Measurements from ENCODE around the gene CENPN.

CENPN gene, protein sequence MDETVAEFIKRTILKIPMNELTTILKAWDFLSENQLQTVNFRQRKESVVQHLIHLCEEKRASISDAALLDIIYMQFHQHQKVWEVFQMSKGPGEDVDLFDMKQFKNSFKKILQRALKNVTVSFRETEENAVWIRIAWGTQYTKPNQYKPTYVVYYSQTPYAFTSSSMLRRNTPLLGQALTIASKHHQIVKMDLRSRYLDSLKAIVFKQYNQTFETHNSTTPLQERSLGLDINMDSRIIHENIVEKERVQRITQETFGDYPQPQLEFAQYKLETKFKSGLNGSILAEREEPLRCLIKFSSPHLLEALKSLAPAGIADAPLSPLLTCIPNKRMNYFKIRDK

DNA sequence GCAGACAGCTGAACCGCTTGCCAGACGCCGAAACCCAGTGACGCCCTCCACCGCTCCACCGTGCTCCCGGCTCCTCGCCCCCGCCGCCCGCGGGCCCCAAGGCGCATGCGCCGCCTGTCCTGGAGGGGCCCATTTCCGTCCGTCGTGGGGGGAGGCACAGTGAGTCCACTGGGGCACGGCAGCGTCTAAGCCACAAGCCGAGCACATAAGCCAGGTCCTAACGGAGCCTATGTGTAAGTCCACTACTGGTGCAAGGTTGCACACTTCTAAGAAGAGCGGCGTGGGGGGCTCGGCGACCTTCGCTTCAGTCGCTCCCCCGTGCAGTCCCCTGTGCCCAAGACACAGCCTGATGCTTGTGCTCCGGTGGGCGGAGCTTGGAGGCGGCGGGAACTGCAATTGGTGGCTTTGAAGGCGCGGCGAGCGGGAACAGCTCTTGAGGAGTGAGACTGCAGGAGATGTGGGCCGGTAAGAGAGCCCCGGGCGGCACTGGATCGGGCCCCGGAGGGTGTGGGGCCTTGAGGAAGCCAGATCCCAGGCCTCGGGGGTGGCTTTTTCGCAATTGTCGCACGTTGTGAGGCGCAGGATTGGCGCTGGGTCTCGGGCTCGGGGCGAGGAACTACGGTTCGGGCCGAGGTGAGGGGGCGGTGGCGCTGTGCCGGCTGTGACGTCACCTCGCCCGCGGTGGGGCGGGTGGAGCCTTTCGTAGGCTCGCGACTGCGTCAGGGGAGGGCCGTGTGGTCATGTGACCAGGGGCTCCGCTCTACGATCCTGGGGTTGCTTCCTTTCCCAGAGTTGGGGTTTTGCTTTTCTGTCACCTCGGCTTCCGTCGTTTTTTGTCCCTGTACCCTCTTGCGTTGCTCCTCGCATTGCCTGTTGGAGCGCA lies at the start of gene CENPN, which contains the start of gene CMC2:
Gene CENPN (plus strand): TSS at position 402 of the 883 bp plus-strand sequence. CDS start 4,726 bp downstream, outside the sequence.
Gene CMC2 (minus strand): TSS at position 73 of the 883 bp plus-strand sequence. CDS start 9,491 bp downstream, outside the sequence.
- peak; percentile 90 to 94 for DNase-seq

DNA sequence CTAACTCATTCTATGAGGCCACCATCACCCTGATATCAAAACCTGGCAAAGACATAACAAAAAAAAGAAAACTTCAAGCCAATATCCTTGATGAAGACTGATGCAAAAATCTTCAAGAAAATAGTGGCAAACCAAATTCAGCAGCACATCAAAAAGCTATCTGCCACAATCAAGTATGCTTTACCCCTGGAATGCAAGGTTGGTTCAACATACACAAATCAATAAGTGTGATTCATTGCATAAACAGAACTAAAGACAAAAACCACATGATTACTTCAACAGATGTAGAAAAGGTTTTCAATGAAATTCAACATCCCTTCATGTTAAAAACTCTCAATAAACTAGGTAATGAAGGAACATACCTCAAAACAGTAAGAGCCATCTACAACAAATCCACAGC lies 48.7 kb upstream of the CENPN start:
- no peak for DNase-seq

DNA sequence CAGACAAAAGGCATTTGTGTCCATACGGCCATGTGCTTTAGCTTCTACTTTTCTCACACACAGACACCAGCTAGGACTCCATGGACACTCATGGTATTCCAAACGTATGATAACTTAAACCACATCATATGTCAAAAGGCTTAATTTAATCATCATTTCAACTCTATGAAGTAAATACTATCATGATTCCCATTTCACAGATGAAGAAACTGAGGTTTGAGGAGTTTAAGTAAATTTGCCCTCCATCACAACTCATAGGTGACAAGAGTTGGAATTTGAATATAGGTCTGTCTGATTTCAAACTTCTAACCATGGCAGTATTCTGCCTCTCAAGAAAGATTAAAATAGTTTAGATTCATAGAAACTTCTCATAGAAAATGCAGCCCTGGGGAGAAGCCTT lies 44.1 kb upstream of the CENPN start:
- no peak for DNase-seq

DNA sequence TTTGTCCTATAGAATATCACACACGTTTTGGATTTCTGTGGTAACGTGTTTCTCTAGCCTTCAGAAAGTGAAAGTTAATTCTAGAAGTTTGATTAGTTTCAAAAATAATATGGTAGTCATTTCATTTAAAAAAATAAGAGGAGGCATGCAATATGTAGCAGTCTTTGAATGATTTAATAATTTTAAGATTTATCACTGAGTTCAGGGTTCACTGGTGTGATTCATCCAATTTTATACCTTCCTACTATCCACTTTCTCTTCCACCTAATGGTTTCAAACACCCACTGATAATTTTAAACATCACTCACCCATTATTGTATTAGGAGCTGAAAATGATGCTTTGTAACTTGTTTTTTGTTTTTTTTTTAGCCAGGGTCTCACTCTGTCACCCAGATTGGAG lies 42.7 kb upstream of the CENPN start:
- no peak for DNase-seq

DNA sequence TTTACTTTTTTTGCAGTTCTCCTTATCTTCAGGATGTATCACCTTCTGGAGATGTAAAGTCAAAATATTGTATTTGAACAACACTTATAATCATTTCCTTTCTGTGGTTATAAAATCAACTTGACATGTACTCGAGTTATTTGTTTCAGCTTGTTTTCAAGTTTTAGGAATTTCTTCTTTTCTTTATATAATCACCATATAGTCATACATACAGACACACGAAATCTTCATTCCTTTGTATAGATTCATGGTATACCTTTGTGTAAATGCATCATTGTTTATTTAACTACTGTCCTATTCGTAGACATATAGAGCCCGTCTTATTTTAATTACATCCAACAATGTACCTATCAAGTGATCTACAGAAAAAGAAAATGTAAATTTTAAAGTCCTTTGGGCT lies 40.4 kb upstream of the CENPN start:
- DNase-seq = no peak

DNA sequence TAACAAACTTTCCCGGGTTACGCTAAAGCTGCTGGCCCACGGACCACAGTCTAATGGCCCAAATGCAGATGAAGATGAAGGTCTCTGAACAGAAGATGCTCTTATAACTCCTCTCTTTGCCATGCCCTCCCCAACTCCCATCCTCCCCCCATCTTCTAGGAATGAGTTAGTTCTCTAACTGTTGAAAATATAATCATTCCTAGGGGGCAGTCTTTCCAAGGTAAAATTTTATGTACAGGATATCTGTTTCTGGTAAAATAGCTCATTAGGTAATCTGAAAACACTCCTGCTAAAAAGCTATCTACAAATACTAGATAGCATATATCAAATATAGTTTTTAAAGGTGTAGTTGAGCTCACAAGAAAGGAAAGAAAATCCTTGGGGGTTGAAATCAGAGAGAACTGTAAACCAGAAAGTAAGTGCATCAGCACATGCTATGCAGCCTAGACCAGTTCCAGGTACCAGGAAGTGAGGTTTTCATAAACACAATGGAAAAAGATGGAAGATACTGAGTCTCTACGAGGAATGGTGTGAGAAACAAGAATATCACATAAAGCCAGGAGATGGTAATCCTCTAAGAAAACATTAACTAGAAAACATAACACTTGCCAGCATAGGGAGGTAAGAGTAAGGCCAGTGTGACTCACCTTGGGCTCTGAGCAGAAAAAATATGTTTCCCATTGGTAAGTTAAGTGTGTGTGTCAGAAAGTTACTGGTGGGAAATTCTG lies 38.5 kb upstream of the CENPN start:
- no peak for DNase-seq

DNA sequence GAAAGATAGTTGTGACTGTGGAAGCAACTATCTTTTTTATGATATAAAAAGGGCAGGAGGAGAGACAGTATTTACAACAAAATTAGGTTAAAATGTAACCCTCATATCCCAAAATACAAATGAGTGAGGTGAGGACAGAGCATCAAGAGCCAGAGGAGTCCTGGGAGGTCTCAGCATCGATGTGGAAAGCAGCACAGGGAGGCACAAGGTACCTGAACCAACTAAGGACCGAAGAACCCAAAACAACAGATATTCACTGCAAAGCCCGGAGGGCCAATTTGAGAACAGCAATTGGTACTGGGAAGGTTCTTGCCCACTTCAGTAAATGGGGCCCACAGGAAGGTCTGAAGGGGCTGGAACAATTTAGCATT lies 37.9 kb upstream of the CENPN start:
- DNase-seq = no peak

DNA sequence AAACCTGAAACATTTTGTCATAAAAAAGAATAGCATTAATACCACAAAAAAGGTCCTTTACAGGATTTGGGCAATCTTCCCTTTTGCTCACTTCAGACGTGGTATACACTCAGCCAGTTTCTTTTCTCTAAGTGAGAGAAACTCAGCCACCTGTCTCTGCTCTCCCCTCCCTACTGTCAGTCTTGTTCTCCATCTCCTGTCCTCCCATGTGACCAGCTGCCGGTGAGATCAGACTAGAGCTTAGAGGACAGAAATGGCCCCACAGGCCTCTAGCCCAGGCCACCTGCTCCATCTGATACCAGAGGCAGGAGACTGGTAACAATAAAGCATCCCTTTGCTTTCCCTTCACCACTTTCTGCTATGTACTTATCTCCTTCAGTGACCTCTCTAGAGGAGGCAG lies 35.2 kb upstream of the CENPN start:
- DNase-seq = no peak

DNA sequence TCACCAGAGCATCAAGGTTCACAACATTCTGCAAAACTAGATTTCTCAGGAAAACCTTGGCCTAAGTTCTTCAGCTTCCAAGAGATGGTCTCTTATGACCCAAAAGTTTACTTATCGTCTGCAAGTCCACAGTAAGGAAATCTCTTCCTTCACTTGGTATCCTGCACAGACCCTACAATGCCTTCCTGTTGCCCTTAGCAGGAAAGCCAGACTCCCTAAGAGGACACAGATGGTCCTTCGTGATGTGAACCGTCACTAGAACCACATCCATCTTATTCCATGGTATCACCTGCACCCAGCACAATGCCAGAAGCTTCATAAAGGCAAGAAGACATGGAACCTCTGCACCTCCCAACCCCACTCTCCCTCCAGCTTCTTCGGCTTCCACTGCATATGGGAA lies 34.4 kb upstream of the CENPN start:
- no peak for DNase-seq

DNA sequence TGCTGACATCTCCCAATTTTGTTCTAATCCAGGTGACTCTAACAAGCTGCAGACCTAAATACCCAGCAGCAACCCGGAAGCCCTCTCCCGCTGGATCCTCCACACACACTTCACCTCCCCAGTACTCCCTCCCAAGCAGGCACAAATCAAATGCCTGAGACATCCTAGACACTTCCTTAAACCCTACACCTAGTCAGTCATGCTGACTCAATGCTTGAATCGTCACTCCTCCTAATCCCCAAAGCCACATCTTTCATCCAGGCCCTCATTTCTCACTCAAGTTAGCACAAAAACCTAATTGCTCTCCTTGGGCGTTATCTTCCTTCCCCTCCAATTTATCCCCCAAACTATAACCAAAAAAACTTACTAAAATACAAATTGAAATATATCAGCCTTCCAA lies 33.0 kb upstream of the CENPN start:
- no peak for DNase-seq

DNA sequence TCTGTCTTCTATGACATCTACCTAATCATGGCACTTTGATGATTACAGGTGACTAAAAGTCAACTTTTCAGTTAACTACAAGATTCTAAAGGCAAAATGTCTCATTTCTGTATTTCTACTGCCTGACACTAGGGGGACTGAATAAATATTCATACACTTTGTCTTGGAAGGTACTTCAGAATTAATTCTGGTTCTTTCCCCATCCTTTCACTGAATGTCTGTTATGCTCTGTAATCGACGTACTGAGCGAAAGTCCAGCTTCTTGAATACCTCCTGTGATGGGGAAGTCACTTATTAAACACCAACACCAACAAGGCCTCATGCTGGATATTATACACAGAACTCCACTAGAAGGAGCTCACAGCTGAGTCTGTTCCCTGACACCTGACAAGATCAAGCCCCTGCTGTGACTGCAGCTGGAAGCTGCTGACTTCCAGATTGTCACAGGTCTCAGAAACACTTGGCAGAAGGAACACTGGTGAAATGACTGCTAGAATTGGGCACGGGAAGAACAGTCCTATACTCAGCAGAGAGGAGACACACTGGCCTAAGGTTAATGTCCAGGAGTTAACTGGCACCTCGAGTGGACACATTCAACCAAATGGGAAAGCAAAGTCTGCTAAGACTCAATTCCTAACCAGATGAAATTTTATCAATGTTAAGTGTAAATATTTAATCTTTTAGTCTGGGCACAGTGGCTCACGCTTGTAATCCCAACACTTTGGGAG lies 32.2 kb upstream of the CENPN start:
- DNase-seq = no peak

DNA sequence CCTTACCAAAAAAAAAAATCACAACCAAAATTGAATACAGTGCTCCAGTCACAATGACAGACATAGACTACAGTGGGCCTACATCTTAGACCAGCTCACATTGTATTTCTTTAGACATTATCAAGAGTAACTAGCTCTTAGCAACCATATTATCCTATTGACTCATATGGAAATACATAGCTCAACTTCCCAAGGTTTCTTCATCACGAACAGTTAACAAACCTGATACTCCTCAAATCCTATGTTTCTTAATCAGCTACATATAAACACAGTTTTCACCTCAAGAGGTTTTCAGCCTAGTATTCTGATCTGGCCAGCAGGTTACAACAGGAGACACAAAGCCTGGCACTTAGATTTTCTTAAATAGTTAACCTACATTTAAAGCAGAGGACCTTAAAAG lies 30.1 kb upstream of the CENPN start:
- DNase-seq = no peak

DNA sequence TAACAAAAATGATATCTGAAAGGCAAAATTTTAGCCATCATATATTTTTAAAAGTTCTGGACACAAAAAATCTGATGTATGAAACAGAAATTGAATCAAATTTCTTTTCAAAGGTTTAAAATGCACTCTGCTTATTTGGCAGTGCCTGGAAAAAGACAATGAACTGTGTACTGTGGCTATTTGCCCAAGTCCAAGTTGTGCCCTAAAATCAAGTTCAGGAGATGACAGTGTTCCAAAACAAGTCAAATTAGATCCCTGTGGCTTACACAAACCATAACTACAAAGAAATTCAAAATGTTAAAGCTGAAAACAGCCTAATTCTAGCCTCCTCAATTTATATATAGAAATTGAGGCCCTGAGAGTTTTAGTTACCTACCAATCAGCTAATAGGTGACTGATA lies 25.9 kb upstream of the CENPN start:
- no peak for DNase-seq

DNA sequence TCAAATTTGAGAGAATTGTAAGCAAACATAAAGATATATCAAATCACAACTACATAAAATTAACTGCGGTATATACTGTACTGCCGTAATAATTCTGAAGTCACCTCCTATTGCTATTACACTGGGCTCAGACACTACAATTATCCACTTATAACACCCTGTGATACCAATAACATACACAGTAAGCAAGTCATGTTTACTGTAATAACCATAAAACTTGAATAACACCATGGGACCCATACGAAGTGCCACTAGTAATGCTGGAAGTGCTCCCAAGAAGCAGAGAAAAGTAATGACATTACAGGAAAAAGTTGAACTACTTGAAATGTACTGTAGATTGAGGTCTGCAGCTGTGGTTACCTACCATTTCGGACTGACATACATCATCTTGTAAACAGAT lies 24.4 kb upstream of the CENPN start:
- DNase-seq = no peak

DNA sequence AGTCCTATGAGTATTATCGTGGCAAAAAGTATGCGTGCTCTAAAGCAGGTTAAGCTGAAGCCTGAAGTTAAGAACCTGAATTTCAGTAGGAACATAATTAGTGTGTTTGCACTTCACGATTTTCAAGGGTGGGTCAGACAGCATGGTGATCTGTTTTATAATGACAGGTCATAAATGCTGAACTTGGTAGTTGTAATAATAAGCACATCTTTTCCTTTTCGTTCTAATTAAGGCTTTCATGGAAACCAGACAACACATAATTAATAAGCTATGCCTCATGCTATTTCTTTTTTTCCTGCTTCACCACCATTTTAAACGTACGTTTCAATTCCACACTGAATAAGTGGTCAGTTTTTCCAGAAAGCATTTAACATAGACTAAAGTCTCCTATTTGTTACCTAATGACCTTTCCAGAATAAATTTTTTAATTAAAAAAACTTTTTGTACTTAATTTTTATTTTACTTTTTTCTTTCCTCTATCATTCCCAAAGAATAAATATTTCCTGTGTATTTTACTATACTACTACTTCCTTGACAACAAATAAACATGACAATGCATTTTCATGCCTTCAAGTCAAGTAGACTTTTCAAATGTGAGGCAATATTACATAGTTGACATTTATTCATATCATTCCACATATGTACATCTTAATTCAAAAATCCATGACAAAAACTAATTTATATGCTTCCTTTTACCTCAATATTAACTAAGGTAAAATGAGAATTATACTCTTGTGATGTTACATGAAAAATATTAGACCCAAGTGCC lies 22.7 kb upstream of the CENPN start:
- DNase-seq = no peak

DNA sequence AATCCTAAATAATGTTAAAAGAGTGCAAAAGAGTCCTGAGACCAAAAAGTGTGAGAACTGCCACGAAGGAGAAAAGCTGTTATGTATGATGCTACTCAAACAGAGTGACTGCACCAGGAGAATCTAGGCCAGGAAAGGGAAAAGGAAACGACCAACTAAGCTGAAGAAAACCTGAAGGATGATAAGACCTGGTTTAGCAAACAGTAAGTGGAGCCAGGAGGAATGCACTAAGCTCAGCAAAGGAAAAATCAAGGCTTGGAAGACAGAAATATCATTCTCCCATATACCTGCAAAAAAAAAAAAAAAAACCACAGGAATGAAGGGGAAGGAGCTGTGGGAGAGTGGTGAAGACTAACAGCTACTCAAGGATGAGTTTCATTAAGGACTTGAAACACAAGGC lies 21.4 kb upstream of the CENPN start:
- DNase-seq = no peak

DNA sequence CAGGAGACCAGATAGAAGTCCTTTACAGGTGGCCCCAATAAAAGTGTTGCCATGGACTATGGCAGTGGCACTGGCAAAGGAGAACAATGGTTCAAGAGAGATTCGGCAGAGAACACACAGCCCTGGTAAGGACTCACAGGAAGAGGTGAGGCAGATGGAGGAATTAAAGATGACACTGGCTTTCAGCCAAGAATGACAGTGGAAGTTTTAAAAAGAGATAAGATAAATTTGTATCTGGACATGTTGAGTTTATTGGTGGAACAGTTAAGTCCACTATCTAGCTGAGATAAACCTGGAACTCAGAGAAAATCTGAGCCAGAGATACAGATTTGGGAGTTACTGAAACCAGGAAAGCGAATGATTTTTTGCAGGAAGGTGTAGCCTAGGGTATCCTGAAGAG lies 20.5 kb upstream of the CENPN start:
- DNase-seq = no peak

DNA sequence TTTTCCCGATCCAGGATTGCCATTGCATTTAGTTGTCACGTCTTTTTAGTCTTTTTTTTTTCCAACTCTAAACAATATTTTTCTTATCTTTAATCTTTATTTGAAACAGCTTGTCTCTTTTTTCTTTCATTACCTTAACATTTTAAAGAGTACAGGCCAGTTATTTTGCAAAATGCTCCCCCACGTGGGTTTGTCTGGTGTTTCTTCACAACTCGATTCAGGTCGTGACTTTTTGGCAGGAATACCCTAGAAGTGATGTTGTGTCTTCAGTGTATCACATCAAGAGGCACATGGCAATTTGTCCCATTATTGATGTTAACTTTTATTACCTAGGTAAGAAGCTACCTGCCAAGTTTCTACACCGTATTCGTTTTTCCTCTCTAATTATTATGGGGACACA lies 18.3 kb upstream of the CENPN start:
- DNase-seq = no peak

DNA sequence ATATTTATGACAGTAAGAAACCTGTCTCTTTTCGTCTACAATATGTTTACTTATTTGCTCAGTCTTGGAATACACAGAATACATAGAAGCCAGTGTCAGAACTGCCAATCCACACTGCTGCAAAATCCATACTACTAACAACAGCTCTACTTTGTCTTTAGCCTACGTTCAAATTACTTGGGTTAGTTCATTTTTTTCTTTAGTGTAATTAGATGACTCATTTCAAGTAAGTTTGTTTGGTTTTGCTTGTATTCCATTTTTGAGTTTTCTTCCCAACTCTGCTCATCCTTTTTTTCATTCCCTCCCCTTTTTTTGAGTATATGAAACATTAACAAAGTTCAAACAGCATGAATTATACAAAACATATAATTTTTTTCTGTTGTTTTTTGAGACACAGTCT lies 17.2 kb upstream of the CENPN start:
- no peak for DNase-seq

DNA sequence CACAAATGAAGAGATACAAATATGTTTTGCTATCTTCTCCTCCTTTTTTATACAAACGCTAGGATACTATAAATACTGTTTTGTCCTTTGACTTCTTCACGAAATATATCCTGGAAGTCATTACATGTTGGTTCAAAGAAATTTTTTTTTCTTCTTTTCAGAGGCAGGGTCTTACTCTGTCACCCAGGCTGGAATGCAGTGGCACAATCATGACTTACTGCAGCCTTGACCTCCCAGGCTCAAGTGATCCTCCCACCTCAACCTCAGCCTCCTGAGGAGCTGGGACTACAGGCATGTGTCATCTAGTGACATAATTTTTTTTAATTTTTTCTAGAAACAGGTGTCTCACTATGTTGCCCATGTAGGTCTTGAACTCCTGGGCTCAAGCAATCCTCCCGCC lies 16.4 kb upstream of the CENPN start:
- no peak for DNase-seq

DNA sequence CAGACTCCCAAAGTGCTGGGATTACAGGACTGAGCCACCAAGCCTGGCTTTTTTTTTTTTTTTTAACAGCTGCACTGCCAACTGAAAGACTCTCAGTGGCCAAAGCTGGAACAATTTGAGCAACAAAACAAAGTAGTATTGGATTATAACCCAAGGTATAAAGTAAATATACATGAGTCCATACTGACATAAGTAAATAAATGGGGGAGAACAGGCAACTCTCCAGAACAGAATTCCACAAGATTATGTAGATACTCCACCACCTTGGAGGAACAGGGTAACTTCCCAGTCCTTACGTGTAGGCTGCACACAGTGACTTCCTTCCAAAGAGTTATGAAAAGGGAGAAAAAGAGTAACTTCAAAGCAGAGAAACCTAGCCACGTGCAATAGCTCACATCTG lies 16.0 kb upstream of the CENPN start:
- DNase-seq = no peak

DNA sequence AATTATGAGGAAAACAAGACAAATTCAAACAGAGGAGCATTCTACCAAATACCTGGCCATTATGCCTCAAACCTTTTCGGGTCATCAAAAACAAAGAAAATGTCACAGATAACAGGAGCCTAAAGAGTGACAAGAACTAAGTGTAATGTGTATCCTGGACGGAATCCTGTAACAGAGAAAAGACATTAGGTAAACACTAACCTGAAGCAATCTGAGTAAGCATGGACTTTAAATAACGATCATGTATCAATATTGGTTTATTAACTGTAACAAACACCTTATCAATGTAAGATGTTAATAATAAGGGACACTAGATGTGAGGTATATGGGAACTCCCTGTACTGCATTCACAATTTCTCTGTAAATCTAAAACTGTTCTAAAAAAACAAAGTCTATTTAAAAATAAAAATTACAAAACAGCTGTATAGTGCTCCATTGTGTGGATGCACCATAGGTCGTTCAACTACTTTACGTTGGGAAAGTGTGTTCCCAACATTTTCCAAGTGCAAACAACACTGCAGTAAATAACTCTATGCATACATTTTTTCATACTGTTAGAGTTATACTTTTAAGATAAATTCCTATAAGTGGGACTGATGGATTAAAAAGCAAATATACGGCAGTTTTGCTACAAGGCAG lies 15.1 kb upstream of the CENPN start:
- no peak for DNase-seq
